K562 (cell line): Measurements from ENCODE around the gene PCSK6. TPM values are rescaled to one million over a fixed set of nuclear protein-coding genes. Genes with fewer than 3 reads are reported as not detected.

Experiments used
- ARNT ChIP-seq, 2 experiments: fragments of 450-650 bp; IDR thresholded peaks; 2 replicates each; pipeline ENCODE4 v1.6.1; 2016; ENCODE audit warnings: mild to moderate bottlenecking in 1 of 2
- DEAF1 ChIP-seq: fragments of 450-650 bp; formaldehyde crosslinking; IDR thresholded peaks from 2 replicates; pipeline ENCODE4 v1.4.0; 2020; ENCODE audit warnings: mild to moderate bottlenecking, moderate library complexity
- DPF2 ChIP-seq: fragments of 450-650 bp; IDR thresholded peaks from 2 replicates; pipeline ENCODE4 v1.6.1; 2016
- FOSL1 ChIP-seq: fragments of 200-800 bp; sonication (Bioruptor generic); conservative IDR thresholded peaks from 2 replicates; pipeline ENCODE4 v1.6.1; 2016; ENCODE audit warnings: missing genetic modification characterization, missing compliant biosample characterization
- FOXA3 ChIP-seq, 2 experiments: fragments of 450-650 bp in 1 of 2; sonication (generic) in 1 of 2; formaldehyde crosslinking; IDR thresholded peaks in 1 of 2; conservative IDR thresholded peaks in 1 of 2; 2 replicates each; pipeline versions ENCODE4 v1.4.0 to v1.8.0; 2020 to 2022; ENCODE audit warnings: mild to moderate bottlenecking in 2 of 2, missing genetic modification reagents in 1 of 2
- GABPA ChIP-seq: fragments of 200-800 bp; sonication (Bioruptor generic); conservative IDR thresholded peaks from 2 replicates; pipeline ENCODE4 v1.6.1; 2016; ENCODE audit warnings: low read depth, missing genetic modification characterization, missing compliant biosample characterization
- HDAC2 ChIP-seq: fragments of 450-650 bp; IDR thresholded peaks from 2 replicates; pipeline ENCODE4 v1.6.1; 2016; ENCODE audit warnings: mild to moderate bottlenecking
- MAFG ChIP-seq: fragments of 450-650 bp; conservative IDR thresholded peaks from 2 replicates; pipeline ENCODE4 v1.6.1; 2016; ENCODE audit warnings: missing genetic modification characterization, missing compliant biosample characterization
- MBD1 ChIP-seq: fragments of 250-450 bp; sonication (Bioruptor Pico); IDR thresholded peaks from 2 replicates; pipeline ENCODE4 v1.8.0; 2022; ENCODE audit warnings: inconsistent platforms
- MCM7 ChIP-seq, 2 experiments: fragments of 450-650 bp; IDR thresholded peaks; 2 replicates each; pipeline ENCODE4 v1.6.1; 2016 to 2018
- NFE2 ChIP-seq: IDR thresholded peaks from 2 replicates; pipeline ENCODE4 v1.6.1; 2014; ENCODE audit warnings: antibody characterized with exemption, low read depth
- PHF21A ChIP-seq: fragments of 450-650 bp; IDR thresholded peaks from 2 replicates; pipeline ENCODE4 v1.6.1; 2017; ENCODE audit warnings: low read depth, borderline replicate concordance
- RBM17 ChIP-seq: fragments of 200-400 bp; formaldehyde crosslinking; IDR thresholded peaks from 2 replicates; pipeline ENCODE4 v1.6.1; 2017; ENCODE audit warnings: low read depth, mild to moderate bottlenecking, low read length, borderline replicate concordance
- RUNX1 ChIP-seq: sonication (generic); IDR thresholded peaks from 2 replicates; pipeline ENCODE4 v1.6.1; 2016; ENCODE audit warnings: antibody characterized with exemption, low read depth
- SAP30 ChIP-seq: fragments of 200-600 bp; sonication (generic); IDR thresholded peaks from 2 replicates; pipeline ENCODE4 v1.6.1; 2012; ENCODE audit warnings: borderline replicate concordance, low read depth, mild to moderate bottlenecking, moderate library complexity, low read length, control low read depth, inconsistent platforms; ENCODE audit not compliant: insufficient read depth, poor library complexity, severe bottlenecking
- SFPQ ChIP-seq: fragments of 200-400 bp; formaldehyde crosslinking; IDR thresholded peaks from 2 replicates; pipeline ENCODE4 v1.6.1; 2017; ENCODE audit warnings: mild to moderate bottlenecking, low read depth, low read length, moderate library complexity
- ZBTB34 ChIP-seq: fragments of 250-450 bp; sonication (Bioruptor Pico); IDR thresholded peaks from 2 replicates; pipeline ENCODE4 v1.8.0; 2021; ENCODE audit warnings: mild to moderate bottlenecking, moderate library complexity
- ZFP1 ChIP-seq: fragments of 450-650 bp; formaldehyde crosslinking; IDR thresholded peaks from 2 replicates; pipeline ENCODE4 v1.4.0; 2020; ENCODE audit warnings: mild to moderate bottlenecking, mixed read lengths
- ZFX ChIP-seq: sonication (generic); formaldehyde crosslinking; IDR thresholded peaks from 2 replicates; pipeline ENCODE4 v1.8.0; 2022; ENCODE audit warnings: mild to moderate bottlenecking, missing genetic modification reagents, moderate library complexity
- ZKSCAN3 ChIP-seq: fragments of 250-450 bp; sonication (Bioruptor Pico); IDR thresholded peaks from 2 replicates; pipeline ENCODE4 v1.4.0; 2020
- ZNF143 ChIP-seq: sonication (generic); formaldehyde crosslinking; IDR thresholded peaks from 2 replicates; pipeline ENCODE4 v1.9.0; 2022; ENCODE audit warnings: mild to moderate bottlenecking, missing genetic modification reagents
- polyA plus RNA-seq, 8 experiments: library from polyadenylated mRNA; depleted of rRNA in 4 of 8; stranded (reverse) in 5 of 8; unstranded in 3 of 8; fragments of >200 nt; fragmentation: Nextera tagmentation in 2 of 8; fragmentation: Illumina TruSeq in 1 of 8; extraction: Ambion mirVana in 2 of 8; extraction: Trizol in 1 of 8; gene quantifications; 2 replicates each; pipeline versions ENCODE4 v1.2.1 to v1.2.3, GENCODE V29; 2011 to 2014; ENCODE audit warnings: inconsistent platforms in 1 of 8, missing spikeins in 1 of 8
- total RNA-seq, 7 experiments: library from RNA; depleted of rRNA in 6 of 7; stranded (reverse); fragments of >200 nt in 6 of 7; fragmentation: Illumina TruSeq in 2 of 7; extraction: Trizol in 2 of 7; gene quantifications; 2 replicates each; pipeline versions ENCODE4 v1.2.1 to v1.2.3, GENCODE V29; 2011 to 2021; ENCODE audit warnings: low replicate concordance in 1 of 7

Gene PCSK6
- total and polyA plus RNA-seq, 9 of the 15 experiments (the other 6 are each of a cell fraction or from before 2014, with no cell fraction given), result 2.2 to 32.6 (median 14.5) TPM

GRCh38 chr15:101445562-101446517 is 43.7 kb downstream of the PCSK6 start (continued):
- TF ChIP-seq GABPA (tag) (peak; percentile 15; the same call in 1 of the 2 replicates), SAP30 (no peak), SFPQ (no peak), ZNF143 (no peak), DPF2 (peak; percentile 83), ZFX (CRISPR knock-in tag) (peak; percentile 50), ZFP1 (no peak), RUNX1 (no peak), ZKSCAN3 (CRISPR knock-in tag) (no peak), PHF21A (no peak), FOXA3 (CRISPR knock-in tag; conservative IDR thresholded peaks at IDR 0.05 in 1 of 2, IDR thresholded peaks at IDR 0.05 in 1 of 2) (no peak), ZBTB34 (CRISPR knock-in tag) (no peak), MAFG (tag) (peak; percentile 65), MCM7 (IDR thresholded peaks at IDR 0.05) (no peak), FOSL1 (peak; percentile 99), RBM17 (no peak), MBD1 (no peak), HDAC2 (peak; percentile 72; the same call in 1 of the 2 replicates), NFE2 (peak; percentile 63), ARNT (IDR thresholded peaks at IDR 0.05) (peak in 1 of 2 experiments; percentile 51; a peak in 1 of 4 replicates), DEAF1 (CRISPR knock-in tag) (no peak)
